ENCODE data around the gene LTBP3. TPM values are rescaled to one million over a fixed set of nuclear protein-coding genes. Genes with fewer than 3 reads are reported as not detected.

Gene LTBP3
- total and polyA plus RNA-seq, 9 of the 15 experiments (the other 6 are each of a cell fraction or from before 2014, with no cell fraction given) = 0.06 to 20.5 (median 4.8) TPM

DNA sequence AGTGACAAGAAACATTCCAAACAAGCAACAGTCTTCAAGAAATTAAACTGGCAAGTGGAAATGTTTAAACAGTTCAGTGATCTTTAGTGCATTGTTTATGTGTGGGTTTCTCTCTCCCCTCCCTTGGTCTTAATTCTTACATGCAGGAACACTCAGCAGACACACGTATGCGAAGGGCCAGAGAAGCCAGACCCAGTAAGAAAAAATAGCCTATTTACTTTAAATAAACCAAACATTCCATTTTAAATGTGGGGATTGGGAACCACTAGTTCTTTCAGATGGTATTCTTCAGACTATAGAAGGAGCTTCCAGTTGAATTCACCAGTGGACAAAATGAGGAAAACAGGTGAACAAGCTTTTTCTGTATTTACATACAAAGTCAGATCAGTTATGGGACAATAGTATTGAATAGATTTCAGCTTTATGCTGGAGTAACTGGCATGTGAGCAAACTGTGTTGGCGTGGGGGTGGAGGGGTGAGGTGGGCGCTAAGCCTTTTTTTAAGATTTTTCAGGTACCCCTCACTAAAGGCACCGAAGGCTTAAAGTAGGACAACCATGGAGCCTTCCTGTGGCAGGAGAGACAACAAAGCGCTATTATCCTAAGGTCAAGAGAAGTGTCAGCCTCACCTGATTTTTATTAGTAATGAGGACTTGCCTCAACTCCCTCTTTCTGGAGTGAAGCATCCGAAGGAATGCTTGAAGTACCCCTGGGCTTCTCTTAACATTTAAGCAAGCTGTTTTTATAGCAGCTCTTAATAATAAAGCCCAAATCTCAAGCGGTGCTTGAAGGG lies 53.3 kb downstream of the LTBP3 start (continued):
- TF ChIP-seq, protein P1, sequence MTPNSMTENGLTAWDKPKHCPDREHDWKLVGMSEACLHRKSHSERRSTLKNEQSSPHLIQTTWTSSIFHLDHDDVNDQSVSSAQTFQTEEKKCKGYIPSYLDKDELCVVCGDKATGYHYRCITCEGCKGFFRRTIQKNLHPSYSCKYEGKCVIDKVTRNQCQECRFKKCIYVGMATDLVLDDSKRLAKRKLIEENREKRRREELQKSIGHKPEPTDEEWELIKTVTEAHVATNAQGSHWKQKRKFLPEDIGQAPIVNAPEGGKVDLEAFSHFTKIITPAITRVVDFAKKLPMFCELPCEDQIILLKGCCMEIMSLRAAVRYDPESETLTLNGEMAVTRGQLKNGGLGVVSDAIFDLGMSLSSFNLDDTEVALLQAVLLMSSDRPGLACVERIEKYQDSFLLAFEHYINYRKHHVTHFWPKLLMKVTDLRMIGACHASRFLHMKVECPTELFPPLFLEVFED (CRISPR knock-in tag; conservative IDR thresholded peaks at IDR 0.05) = peak; percentile 99
- TF ChIP-seq, protein P2, sequence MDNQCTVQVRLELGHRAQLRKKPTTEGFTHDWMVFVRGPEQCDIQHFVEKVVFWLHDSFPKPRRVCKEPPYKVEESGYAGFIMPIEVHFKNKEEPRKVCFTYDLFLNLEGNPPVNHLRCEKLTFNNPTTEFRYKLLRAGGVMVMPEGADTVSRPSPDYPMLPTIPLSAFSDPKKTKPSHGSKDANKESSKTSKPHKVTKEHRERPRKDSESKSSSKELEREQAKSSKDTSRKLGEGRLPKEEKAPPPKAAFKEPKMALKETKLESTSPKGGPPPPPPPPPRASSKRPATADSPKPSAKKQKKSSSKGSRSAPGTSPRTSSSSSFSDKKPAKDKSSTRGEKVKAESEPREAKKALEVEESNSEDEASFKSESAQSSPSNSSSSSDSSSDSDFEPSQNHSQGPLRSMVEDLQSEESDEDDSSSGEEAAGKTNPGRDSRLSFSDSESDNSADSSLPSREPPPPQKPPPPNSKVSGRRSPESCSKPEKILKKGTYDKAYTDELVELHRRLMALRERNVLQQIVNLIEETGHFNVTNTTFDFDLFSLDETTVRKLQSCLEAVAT (IDR thresholded peaks at IDR 0.05) = peak; percentile 2 to 89
- TF ChIP-seq ZBTB8A (IDR thresholded peaks at IDR 0.05; ENCODE audit: partially characterized antibody) = no peak
- TF ChIP-seq ZNF316 (IDR thresholded peaks at IDR 0.05) = no peak
- TF ChIP-seq C11orf30 (IDR thresholded peaks at IDR 0.05; ENCODE audit: low read depth) = no peak
- no peak for TF ChIP-seq SPI1 (IDR thresholded peaks at IDR 0.05; ENCODE audit: borderline replicate concordance, low read depth, low read length)
- TF ChIP-seq SRSF1 (IDR thresholded peaks at IDR 0.05; ENCODE audit: low read depth, low read length) = no peak
- 0 out of 4 replicates have a peak, but pooled peaks of 1 of the 2 experiments have one; percentile 0 for TF ChIP-seq HDAC1 (IDR thresholded peaks at IDR 0.05)
- peak; percentile 78 for TF ChIP-seq SMAD1 (IDR thresholded peaks at IDR 0.05; ENCODE audit: low read depth, low read length, partially characterized antibody)
- TF ChIP-seq MEF2A (IDR thresholded peaks at IDR 0.05; ENCODE audit: control insufficient read depth, low read depth, low read length) = peak; percentile 1; the same call in 1 of the 2 replicates
- TF ChIP-seq ZNF444 (CRISPR knock-in tag; IDR thresholded peaks at IDR 0.05) = peak; percentile 64; the same call in 1 of the 2 replicates
- TF ChIP-seq MXI1 (IDR thresholded peaks at IDR 0.05; ENCODE audit: low read depth, low read length) = peak; percentile 54
- TF ChIP-seq TCFL5 (CRISPR knock-in tag; conservative IDR thresholded peaks at IDR 0.05) = no peak
- no peak for TF ChIP-seq ZBTB7A (IDR thresholded peaks at IDR 0.05; ENCODE audit: borderline replicate concordance, control insufficient read depth, low read depth, low read length)
- peak; percentile 15 for TF ChIP-seq KDM5B (IDR thresholded peaks at IDR 0.05; ENCODE audit: insufficient replicate concordance, low read depth, low read length)
- TF ChIP-seq ZNF431 (CRISPR knock-in tag; IDR thresholded peaks at IDR 0.05) = peak; percentile 41; the same call in 1 of the 2 replicates
- peak; percentile 2; the same call in 1 of the 2 replicates for TF ChIP-seq MAFF (IDR thresholded peaks at IDR 0.05; ENCODE audit: low read length)
- TF ChIP-seq, protein P3, sequence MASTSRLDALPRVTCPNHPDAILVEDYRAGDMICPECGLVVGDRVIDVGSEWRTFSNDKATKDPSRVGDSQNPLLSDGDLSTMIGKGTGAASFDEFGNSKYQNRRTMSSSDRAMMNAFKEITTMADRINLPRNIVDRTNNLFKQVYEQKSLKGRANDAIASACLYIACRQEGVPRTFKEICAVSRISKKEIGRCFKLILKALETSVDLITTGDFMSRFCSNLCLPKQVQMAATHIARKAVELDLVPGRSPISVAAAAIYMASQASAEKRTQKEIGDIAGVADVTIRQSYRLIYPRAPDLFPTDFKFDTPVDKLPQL (IDR thresholded peaks at IDR 0.05; ENCODE audit: extremely low read depth, insufficient read length) = no peak
- no peak for TF ChIP-seq ESRRA (IDR thresholded peaks at IDR 0.05; ENCODE audit: borderline replicate concordance, low read depth)
- TF ChIP-seq CREBBP (IDR thresholded peaks at IDR 0.05; ENCODE audit: low read depth, low read length) = no peak
- peak; percentile 13 for TF ChIP-seq PML (IDR thresholded peaks at IDR 0.05; ENCODE audit: low read length)
- TF ChIP-seq SIX5 (IDR thresholded peaks at IDR 0.05; ENCODE audit: borderline replicate concordance in 1 of 2, insufficient read depth in 1 of 2, low read depth in 1 of 2, low read length in 2 of 2) = no peak
- TF ChIP-seq, protein P4, sequence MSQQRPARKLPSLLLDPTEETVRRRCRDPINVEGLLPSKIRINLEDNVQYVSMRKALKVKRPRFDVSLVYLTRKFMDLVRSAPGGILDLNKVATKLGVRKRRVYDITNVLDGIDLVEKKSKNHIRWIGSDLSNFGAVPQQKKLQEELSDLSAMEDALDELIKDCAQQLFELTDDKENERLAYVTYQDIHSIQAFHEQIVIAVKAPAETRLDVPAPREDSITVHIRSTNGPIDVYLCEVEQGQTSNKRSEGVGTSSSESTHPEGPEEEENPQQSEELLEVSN (IDR thresholded peaks at IDR 0.05; ENCODE audit: borderline replicate concordance in 1 of 2, extremely low read depth in 1 of 2, insufficient read depth in 1 of 2, insufficient read length in 1 of 2, low read depth in 1 of 2, low read length in 1 of 2, poor library complexity in 1 of 2, severe bottlenecking in 1 of 2) = no peak
